GM10266 (cell line): ENCODE data around the gene RNF41.
A peak's percentile ranks its signal among the peaks of the same experiment; 100 is the strongest.

Experiments
- DNase-seq: peaks from one replicate; pipeline ENCODE4 v3.0.0; 2012; ENCODE audit errors: extremely low spot score
- TF ChIP-seq, protein P1 (sequence below): IDR thresholded peaks from 2 replicates; pipeline ENCODE4 v1.5.1; 2012; ENCODE audit warnings: mild to moderate bottlenecking, low read depth; ENCODE audit not compliant: control insufficient read depth, insufficient read depth; ENCODE audit errors: missing control alignments

Gene RNF41

DNA sequence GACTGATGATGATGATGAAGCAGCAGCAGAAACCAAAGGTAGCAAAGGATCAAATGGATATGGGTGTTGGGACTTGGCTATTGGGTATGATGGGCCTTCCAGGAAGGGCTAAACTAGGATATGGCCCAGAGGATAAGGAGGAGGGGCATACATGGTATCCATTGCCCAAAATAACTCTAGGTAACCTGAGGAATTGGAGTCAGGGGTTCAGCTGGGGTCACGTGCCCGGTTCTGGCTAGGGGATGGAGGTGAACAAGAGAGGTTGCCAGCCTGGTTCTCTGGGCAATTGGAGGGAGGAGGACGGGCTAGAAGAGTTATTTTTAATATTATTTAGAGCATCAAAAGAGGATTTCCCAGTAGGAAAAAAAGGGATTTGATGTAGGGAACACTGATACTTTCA lies 39.2 kb upstream of the RNF41 start:
- DNase-seq, result no peak
- TF ChIP-seq, protein P1, sequence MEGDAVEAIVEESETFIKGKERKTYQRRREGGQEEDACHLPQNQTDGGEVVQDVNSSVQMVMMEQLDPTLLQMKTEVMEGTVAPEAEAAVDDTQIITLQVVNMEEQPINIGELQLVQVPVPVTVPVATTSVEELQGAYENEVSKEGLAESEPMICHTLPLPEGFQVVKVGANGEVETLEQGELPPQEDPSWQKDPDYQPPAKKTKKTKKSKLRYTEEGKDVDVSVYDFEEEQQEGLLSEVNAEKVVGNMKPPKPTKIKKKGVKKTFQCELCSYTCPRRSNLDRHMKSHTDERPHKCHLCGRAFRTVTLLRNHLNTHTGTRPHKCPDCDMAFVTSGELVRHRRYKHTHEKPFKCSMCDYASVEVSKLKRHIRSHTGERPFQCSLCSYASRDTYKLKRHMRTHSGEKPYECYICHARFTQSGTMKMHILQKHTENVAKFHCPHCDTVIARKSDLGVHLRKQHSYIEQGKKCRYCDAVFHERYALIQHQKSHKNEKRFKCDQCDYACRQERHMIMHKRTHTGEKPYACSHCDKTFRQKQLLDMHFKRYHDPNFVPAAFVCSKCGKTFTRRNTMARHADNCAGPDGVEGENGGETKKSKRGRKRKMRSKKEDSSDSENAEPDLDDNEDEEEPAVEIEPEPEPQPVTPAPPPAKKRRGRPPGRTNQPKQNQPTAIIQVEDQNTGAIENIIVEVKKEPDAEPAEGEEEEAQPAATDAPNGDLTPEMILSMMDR, result no peak

DNA sequence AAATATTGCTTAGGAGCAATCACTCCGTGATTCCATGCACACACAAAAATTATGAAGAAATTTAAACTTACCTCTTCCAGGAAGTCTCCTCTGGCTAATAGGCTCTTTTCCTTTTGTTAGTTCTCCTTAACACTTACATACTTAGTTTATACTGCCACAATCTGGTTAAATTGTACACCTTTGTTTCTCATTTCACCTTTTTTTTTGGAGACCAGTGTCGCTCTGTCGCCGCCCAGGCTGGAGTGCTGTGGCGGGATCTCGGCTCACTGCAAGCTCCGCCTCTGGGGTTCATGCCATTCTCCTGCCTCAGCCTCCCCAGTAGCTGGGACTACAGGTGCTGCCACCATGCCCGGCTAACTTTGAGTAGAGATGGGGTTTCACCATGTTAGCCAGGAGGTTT lies 38.7 kb upstream of the RNF41 start:
- TF ChIP-seq, protein P1, result no peak
- no peak for DNase-seq

DNA sequence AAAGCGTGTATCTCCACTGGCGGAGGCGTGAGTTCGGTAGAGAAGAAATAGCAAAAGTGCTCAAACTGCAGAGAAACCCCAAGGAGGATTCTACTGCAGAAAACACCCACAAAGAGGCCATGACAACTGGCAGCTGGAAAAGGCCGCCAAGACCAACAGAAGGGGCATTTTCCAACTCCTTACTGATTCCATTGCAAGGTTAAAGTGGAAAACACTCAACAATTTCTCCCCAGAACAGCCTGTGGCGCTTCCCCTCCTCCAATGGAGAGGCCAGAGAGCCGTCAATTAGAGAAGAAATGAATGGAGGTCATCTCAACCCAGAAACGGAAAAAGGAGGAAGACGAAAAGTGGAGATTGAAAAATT lies 37.1 kb upstream of the RNF41 start:
- no peak for DNase-seq
- TF ChIP-seq, protein P1, result no peak

DNA sequence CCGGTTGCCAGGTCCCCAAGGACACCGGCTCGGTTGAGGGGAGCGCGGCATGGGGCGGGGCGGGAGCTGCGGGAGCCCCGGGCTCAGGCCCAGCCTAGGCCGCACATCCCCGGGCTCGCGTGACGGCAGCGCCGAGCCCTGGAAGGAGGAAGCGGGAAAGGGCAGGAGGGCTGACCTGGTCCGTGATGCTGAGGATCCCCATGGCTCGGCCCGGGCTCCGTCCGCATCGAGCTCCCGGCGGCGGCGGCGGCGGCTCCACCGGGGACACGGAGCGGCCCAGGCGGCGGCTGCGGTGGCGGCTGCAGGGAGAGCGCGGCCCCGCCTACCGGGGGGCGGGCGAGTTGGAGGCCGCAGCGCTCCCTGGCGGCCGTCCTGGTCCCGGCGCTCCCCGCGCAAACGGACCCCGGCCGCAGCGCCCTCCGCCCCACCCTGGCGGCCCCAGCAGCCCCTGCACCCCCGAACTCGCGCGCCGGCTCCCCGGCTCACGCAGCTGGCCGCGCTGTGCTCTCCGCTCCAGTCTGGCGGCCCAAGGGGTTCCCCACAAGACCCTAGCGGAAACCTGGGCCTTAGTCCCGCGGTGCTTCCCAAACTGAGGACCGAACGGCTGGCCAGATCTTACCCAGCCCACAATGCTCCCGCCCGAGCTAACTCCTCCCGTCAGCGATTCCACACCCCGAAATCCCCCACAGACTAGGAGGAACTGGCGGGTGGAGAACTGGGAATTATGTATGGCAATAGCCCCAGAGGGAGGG lies 36.5 kb upstream of the RNF41 start, which contains the start of gene ANKRD52:
ANKRD52 (minus strand) TSS at position 317 of the 752 bp plus-strand sequence; CDS start at position 202, 115 bp downstream.
- DNase-seq, result peak; percentile 98
- TF ChIP-seq, protein P1, result peak; percentile 88

DNA sequence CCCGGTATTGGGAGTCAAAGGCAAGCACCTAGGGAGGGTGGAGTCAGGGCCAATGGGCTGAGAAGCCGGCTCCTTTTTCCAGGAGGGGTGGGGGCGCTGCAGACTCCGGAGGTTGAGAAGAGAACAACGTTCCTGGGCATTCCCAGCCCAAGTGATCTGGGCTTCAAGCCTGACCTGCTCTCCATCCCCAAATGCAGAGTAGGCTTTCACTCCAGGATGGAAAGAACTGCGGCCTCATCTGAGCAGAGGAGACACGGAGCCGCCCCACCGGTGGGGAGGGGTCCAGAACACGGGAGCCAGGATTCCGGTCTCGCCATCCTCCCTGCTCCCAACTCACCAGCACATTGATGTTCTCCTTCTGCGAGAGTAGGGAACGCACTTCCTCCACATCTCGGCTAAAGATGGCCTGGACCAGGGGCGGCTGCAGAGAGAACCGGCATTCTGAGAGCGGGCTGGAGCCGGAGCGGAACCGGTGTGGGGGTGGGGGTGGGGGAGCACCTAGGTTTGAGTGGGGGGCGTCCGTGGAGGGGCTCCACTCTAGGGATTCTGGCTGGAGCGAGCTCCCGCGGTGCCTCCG lies 35.9 kb upstream of the RNF41 start:
- DNase-seq, result no peak
- TF ChIP-seq, protein P1, result no peak

DNA sequence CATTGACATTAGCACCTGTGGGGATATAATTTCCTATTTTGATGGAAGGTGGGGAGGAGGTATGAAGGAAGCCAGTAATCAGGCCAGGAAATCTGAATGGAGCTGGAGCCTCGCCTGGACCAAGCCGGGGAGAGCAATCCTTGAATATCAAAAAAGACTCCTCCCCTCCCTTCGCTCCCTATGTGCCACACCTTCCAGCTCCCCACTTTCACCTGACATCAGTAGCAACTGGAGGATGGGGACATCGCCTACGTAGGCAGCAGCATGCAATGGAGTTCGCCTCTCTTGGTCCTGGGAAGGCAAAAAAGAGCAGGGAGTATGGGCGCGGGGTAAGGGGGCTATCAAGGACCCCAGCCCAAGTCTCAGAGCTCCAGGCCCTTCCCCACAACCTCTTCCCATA lies 35.3 kb upstream of the RNF41 start:
- TF ChIP-seq, protein P1, result no peak
- no peak for DNase-seq

DNA sequence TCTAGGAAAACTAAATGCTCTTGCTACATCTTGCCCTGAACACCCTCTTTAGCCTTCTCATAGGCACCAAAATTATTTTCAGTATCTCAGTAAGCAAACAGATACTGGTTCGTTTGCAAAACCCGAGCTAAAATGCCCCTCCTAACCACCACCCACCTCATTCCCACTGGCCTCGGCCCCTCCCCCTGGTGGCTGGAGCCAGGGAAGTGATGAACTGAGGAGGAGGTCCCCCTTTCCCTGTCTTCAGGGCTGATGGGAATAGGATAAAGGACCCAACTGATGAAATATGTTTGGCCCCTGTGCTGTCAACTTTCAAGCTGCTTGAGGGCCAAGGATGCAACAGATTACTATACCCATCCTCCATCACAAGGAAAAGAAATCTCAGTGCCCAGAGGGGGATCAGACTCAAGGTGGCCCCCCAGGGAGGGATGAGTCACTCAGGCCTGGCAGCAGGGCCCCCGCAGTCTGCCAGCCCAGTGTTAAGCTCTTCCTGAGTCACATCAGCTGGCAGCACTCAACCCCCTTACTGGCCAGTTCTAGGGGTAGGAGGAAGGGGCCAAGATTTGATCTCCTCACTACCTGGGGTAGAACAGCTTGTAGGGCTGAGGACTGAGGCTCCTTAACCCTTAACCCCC lies 34.7 kb upstream of the RNF41 start:
- TF ChIP-seq, protein P1, result no peak
- DNase-seq, result no peak
